ENCODE data around the gene RAB40C.

The RAB40C gene

GRCh38 chr16:589658-590187 is at the start of gene RAB40C:
RAB40C (plus strand) TSS chr16:590066; CDS start chr16:590292, 226 bp downstream.
- DNase-seq (ENCODE audit: low spot score) = peak; percentile 99

GRCh38 chr16:540645-541340 is 49.1 kb upstream of the RAB40C start:
- DNase-seq (ENCODE audit: low spot score) = no peak

GRCh38 chr16:543301-544164 is 46.3 kb upstream of the RAB40C start:
- DNase-seq (ENCODE audit: low spot score) = no peak

- DNase-seq (ENCODE audit: low spot score) = no peak
Observed at GRCh38 chr16:544517-544916, 45.3 kb upstream of the RAB40C start.

- peak; percentile 82 for DNase-seq (ENCODE audit: low spot score)
Observed at GRCh38 chr16:546909-547770, 42.7 kb upstream of the RAB40C start.

- DNase-seq (ENCODE audit: low spot score) = no peak
Observed at GRCh38 chr16:548586-548985, 41.3 kb upstream of the RAB40C start.

GRCh38 chr16:549544-550263 is 40.2 kb upstream of the RAB40C start:
- DNase-seq (ENCODE audit: low spot score) = no peak

- no peak for DNase-seq (ENCODE audit: low spot score)
Observed at GRCh38 chr16:551210-551609, 38.7 kb upstream of the RAB40C start.

GRCh38 chr16:552171-552570 is 37.7 kb upstream of the RAB40C start:
- no peak for DNase-seq (ENCODE audit: low spot score)

- no peak for DNase-seq (ENCODE audit: low spot score)
Observed at GRCh38 chr16:553601-554296, 36.1 kb upstream of the RAB40C start.

GRCh38 chr16:554297-554621 is 35.6 kb upstream of the RAB40C start:
- no peak for DNase-seq (ENCODE audit: low spot score)

- DNase-seq (ENCODE audit: low spot score) = no peak
Observed at GRCh38 chr16:554640-555365, 35.1 kb upstream of the RAB40C start.

- no peak for DNase-seq (ENCODE audit: low spot score)
Observed at GRCh38 chr16:555528-556473, 34.1 kb upstream of the RAB40C start.

- no peak for DNase-seq (ENCODE audit: low spot score)
Observed at GRCh38 chr16:556474-557173, 33.2 kb upstream of the RAB40C start.

- DNase-seq (ENCODE audit: low spot score) = no peak
Observed at GRCh38 chr16:557463-558297, 32.2 kb upstream of the RAB40C start.

GRCh38 chr16:558298-559020 is 31.4 kb upstream of the RAB40C start:
- DNase-seq (ENCODE audit: low spot score) = no peak

- DNase-seq (ENCODE audit: low spot score) = no peak
Observed at GRCh38 chr16:559021-559380, 30.9 kb upstream of the RAB40C start.

All from hematopoietic multipotent progenitor cell treated with erythropoietin and hydrocortisone succinate and interleukin-3 and kit ligand, for 15 days (in vitro differentiated cells).